H9 (cell line): Measurements from ENCODE around the gene TMC1. TPM values are rescaled to one million over a fixed set of nuclear protein-coding genes. Genes with fewer than 3 reads are reported as not detected.

Experiments
- DNase-seq: peaks from one replicate; pipeline ENCODE4 v3.0.0-alpha.2; 2017
- H2AFZ ChIP-seq: one replicate; pipeline ENCODE4 v1.6.1; 2013; ENCODE audit warnings: mild to moderate bottlenecking, low read length, control low read depth, moderate library complexity
- H2AK5ac ChIP-seq: 2 replicates; pipeline ENCODE4 v1.6.1; 2013; ENCODE audit warnings: low read length, control low read depth, mixed read lengths; ENCODE audit not compliant: insufficient read length
- H2BK120ac ChIP-seq: one replicate; pipeline ENCODE4 v1.6.1; 2013; ENCODE audit warnings: low read depth, mild to moderate bottlenecking, low read length, control low read depth, inconsistent platforms; ENCODE audit not compliant: poor library complexity, severe bottlenecking
- H2BK12ac ChIP-seq: 2 replicates; pipeline ENCODE4 v1.6.1; 2013; ENCODE audit warnings: low read length, control low read depth, mixed read lengths, low read depth; ENCODE audit not compliant: insufficient read length
- H2BK15ac ChIP-seq: 2 replicates; pipeline ENCODE4 v1.6.1; 2013; ENCODE audit warnings: low read depth, low read length, control low read depth
- H2BK20ac ChIP-seq: one replicate; pipeline ENCODE4 v1.6.1; 2013; ENCODE audit warnings: low read depth, mild to moderate bottlenecking, low read length, control low read depth, inconsistent platforms; ENCODE audit not compliant: poor library complexity, severe bottlenecking
- H2BK5ac ChIP-seq: 2 replicates; pipeline ENCODE4 v1.6.1; 2013; ENCODE audit warnings: low read length, control low read depth, mixed read lengths; ENCODE audit not compliant: insufficient read length
- H3K14ac ChIP-seq: 2 replicates; pipeline ENCODE4 v1.6.1; 2013; ENCODE audit warnings: low read length, control low read depth; ENCODE audit not compliant: insufficient read depth
- H3K18ac ChIP-seq: 2 replicates; pipeline ENCODE4 v1.6.1; 2013; ENCODE audit warnings: low read depth, mild to moderate bottlenecking, mixed read lengths, low read length, control low read depth; ENCODE audit not compliant: insufficient read length
- H3K23ac ChIP-seq: 2 replicates; pipeline ENCODE4 v1.6.1; 2013; ENCODE audit warnings: low read length, control low read depth, mixed read lengths, low read depth; ENCODE audit not compliant: insufficient read length
- H3K23me2 ChIP-seq: 2 replicates; pipeline ENCODE4 v1.6.1; 2013; ENCODE audit warnings: low read depth, mild to moderate bottlenecking, mixed read lengths, low read length, control low read depth; ENCODE audit not compliant: insufficient read length, poor library complexity, severe bottlenecking
- H3K27ac ChIP-seq: 2 replicates; pipeline ENCODE4 v1.5.1; 2013; ENCODE audit warnings: low read length, control low read depth, mixed read lengths, low read depth; ENCODE audit not compliant: insufficient read length
- H3K27me3 ChIP-seq: 2 replicates; pipeline ENCODE4 v1.6.1; 2013; ENCODE audit warnings: low read length, control low read depth, inconsistent platforms; ENCODE audit not compliant: insufficient read depth
- H3K4ac ChIP-seq: 2 replicates; pipeline ENCODE4 v1.6.1; 2013; ENCODE audit warnings: low read depth, mild to moderate bottlenecking, control low read depth, inconsistent platforms, low read length, moderate library complexity
- H3K4me1 ChIP-seq: 2 replicates; pipeline ENCODE4 v1.6.1; 2013; ENCODE audit warnings: low read length, control low read depth, inconsistent platforms; ENCODE audit not compliant: insufficient read depth
- H3K4me2 ChIP-seq: 2 replicates; pipeline ENCODE4 v1.6.1; 2013; ENCODE audit warnings: low read length, control low read depth, mixed read lengths; ENCODE audit not compliant: insufficient read length, insufficient read depth
- H3K56ac ChIP-seq: 2 replicates; pipeline ENCODE4 v1.6.1; 2013; ENCODE audit warnings: low read depth, mild to moderate bottlenecking, mixed read lengths, low read length, control low read depth; ENCODE audit not compliant: insufficient read length
- H3K79me1 ChIP-seq: 2 replicates; pipeline ENCODE4 v1.6.1; 2013; ENCODE audit warnings: low read depth, mild to moderate bottlenecking, moderate library complexity, low read length, control low read depth, inconsistent platforms; ENCODE audit not compliant: insufficient read depth, poor library complexity, severe bottlenecking
- H3K79me2 ChIP-seq: 2 replicates; pipeline ENCODE4 v1.6.1; 2013; ENCODE audit warnings: low read length, control low read depth, inconsistent platforms; ENCODE audit not compliant: insufficient read depth
- H3K9ac ChIP-seq: 2 replicates; pipeline ENCODE4 v1.6.1; 2013; ENCODE audit warnings: low read length, control low read depth, mixed read lengths; ENCODE audit not compliant: insufficient read length; ENCODE audit errors: extremely low read depth
- H3K9me3 ChIP-seq: one replicate; pipeline ENCODE4 v1.6.1; 2013; ENCODE audit warnings: low read depth, low read length, inconsistent platforms; ENCODE audit not compliant: control insufficient read depth
- H3T11ph ChIP-seq: one replicate; pipeline ENCODE4 v1.6.1; 2013; ENCODE audit warnings: mild to moderate bottlenecking, low read length, control low read depth, inconsistent platforms
- H4K20me1 ChIP-seq: one replicate; pipeline ENCODE4 v1.6.1; 2013; ENCODE audit not compliant: control insufficient read depth, insufficient read length, insufficient read depth
- H4K5ac ChIP-seq: 2 replicates; pipeline ENCODE4 v1.6.1; 2013; ENCODE audit warnings: low read depth, mild to moderate bottlenecking, mixed read lengths, low read length, control low read depth; ENCODE audit not compliant: insufficient read length
- H4K8ac ChIP-seq: replicated peaks from 2 replicates; pipeline ENCODE4 v1.6.1; 2013; ENCODE audit warnings: low read length, control low read depth, mixed read lengths, low read depth; ENCODE audit not compliant: insufficient read length
- H4K91ac ChIP-seq: 2 replicates; pipeline ENCODE4 v1.6.1; 2013; ENCODE audit warnings: low read depth, mild to moderate bottlenecking, moderate library complexity, mixed read lengths, low read length, control low read depth; ENCODE audit not compliant: insufficient read length
- H3K27ac Mint-ChIP-seq, 3 experiments: 2 replicates in 2 of 3; 3 replicates in 1 of 3; pipeline ENCODE4 v1.8.0; 2020 to 2021; ENCODE audit warnings: mixed read lengths in 3 of 3, mild to moderate bottlenecking in 1 of 3, moderate library complexity in 1 of 3
- H3K27me3 Mint-ChIP-seq: 2 replicates; pipeline ENCODE4 v1.8.0; 2021; ENCODE audit warnings: low read depth, mild to moderate bottlenecking, moderate library complexity, mixed read lengths
- H3K36me3 Mint-ChIP-seq, 3 experiments: 2 replicates in 2 of 3; 3 replicates in 1 of 3; pipeline ENCODE4 v1.8.0; 2020 to 2021; ENCODE audit warnings: low read depth in 3 of 3, mixed read lengths in 3 of 3; ENCODE audit not compliant: insufficient read depth in 1 of 3
- H3K4me1 Mint-ChIP-seq, 2 experiments: 2 replicates each; pipeline ENCODE4 v1.8.0; 2020; ENCODE audit warnings: mixed read lengths in 2 of 2
- H3K4me3 Mint-ChIP-seq, 2 experiments: 2 replicates in 1 of 2; 3 replicates in 1 of 2; pipeline ENCODE4 v1.8.0; 2020 to 2021; ENCODE audit warnings: mild to moderate bottlenecking in 2 of 2, mixed read lengths in 2 of 2, moderate library complexity in 1 of 2
- H3K9me3 Mint-ChIP-seq, 2 experiments: 2 replicates in 1 of 2; 3 replicates in 1 of 2; pipeline ENCODE4 v1.8.0; 2020; ENCODE audit warnings: mild to moderate bottlenecking in 2 of 2, mixed read lengths in 2 of 2, moderate library complexity in 1 of 2
- WGBS: extraction: QIAGEN DNeasy Blood & Tissue Kit; methylation state at CpG from one replicate; pipeline ENCODE4 v1.1.7; 2013; ENCODE audit warnings: missing lambda C conversion rate, low lambda C conversion rate, mixed read lengths; ENCODE audit not compliant: insufficient read length; ENCODE audit errors: extremely low coverage; 5-methylcytosine and 5-hydroxymethylcytosine counted together
- total RNA-seq: library from RNA; stranded (reverse); gene quantifications from 2 replicates; pipeline ENCODE4 v1.2.1, GENCODE V29; 2021
- TF ChIP-seq, protein P1 (sequence below): fragments of 200-600 bp; sonication (generic); conservative IDR thresholded peaks from 3 replicates; pipeline ENCODE4 v1.8.0; 2021; ENCODE audit warnings: antibody characterized with exemption, mild to moderate bottlenecking

TMC1 gene
- total RNA-seq, 1 experiment from 2014 or later = 2.4 TPM

DNA sequence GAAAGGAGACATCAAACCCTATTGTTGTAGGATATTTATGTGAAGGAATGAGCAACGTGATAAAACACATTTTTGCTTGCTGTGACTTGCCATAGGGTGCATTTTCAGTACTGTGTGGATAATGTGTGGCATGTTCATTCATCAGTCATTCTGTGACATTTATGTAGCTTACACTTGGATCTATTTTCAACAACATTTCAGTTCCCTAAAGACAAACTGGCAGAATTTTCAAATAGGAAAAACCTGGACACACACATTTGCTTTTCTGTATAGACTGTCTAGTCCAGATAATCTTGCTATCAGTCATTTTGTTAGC lies 127.7 kb downstream of the TMC1 start:
- Histone ChIP-seq H3K9me3 (no peaks in the 10 kb centered on the region), H3K79me2 (no peaks in the 10 kb centered on the region), H3K56ac (no peak overlapping the region), H2BK15ac (no peak overlapping the region), H2AFZ (no peak overlapping the region), H3K4ac (no peak overlapping the region), H3T11ph (no peak overlapping the region), H3K14ac (no peak overlapping the region), H3K4me2 (no peak overlapping the region), H2BK120ac (no peak overlapping the region), H2BK12ac (no peak overlapping the region), H2BK20ac (no peak overlapping the region), H4K8ac (no peak overlapping the region), H4K20me1 (no peaks in the 10 kb centered on the region), H3K9ac (no peak overlapping the region), H3K27ac (no peak overlapping the region), H3K4me1 (no peaks in the 10 kb centered on the region; the same call in 1 of the 2 replicates), H4K5ac (no peak overlapping the region), H3K23me2 (no peaks in the 10 kb centered on the region), H2AK5ac (no peak overlapping the region), H3K23ac (no peak overlapping the region), H3K79me1 (no peaks in the 10 kb centered on the region), H3K27me3 (no peaks in the 10 kb centered on the region), H3K18ac (no peak overlapping the region), H2BK5ac (no peak overlapping the region), H4K91ac (no peak overlapping the region)
- H3K27me3 Mint-ChIP-seq = no peaks in the 10 kb centered on the region
- TF ChIP-seq, protein P1, sequence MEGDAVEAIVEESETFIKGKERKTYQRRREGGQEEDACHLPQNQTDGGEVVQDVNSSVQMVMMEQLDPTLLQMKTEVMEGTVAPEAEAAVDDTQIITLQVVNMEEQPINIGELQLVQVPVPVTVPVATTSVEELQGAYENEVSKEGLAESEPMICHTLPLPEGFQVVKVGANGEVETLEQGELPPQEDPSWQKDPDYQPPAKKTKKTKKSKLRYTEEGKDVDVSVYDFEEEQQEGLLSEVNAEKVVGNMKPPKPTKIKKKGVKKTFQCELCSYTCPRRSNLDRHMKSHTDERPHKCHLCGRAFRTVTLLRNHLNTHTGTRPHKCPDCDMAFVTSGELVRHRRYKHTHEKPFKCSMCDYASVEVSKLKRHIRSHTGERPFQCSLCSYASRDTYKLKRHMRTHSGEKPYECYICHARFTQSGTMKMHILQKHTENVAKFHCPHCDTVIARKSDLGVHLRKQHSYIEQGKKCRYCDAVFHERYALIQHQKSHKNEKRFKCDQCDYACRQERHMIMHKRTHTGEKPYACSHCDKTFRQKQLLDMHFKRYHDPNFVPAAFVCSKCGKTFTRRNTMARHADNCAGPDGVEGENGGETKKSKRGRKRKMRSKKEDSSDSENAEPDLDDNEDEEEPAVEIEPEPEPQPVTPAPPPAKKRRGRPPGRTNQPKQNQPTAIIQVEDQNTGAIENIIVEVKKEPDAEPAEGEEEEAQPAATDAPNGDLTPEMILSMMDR = no peak
- DNase-seq = no peak
- WGBS = no CpG with 5 or more reads among the region's 1 CpG
- H3K36me3 Mint-ChIP-seq = no peaks in the 10 kb centered on the region
- H3K4me1 Mint-ChIP-seq = peaks cover 16 to 18% of the 10 kb centered on the region in 2 experiments
- no peak overlapping the region for H3K27ac Mint-ChIP-seq
- no peak overlapping the region for H3K4me3 Mint-ChIP-seq
- H3K9me3 Mint-ChIP-seq = no peaks in the 10 kb centered on the region
